Activated naive CD8-positive, alpha-beta T cell (primary cell): Measurements from ENCODE around the gene MMD.
A peak's percentile ranks its signal among the peaks of the same experiment; 100 is the strongest.
"Not testable (repeated sequence)": the region's sequence is repeated elsewhere in the genome, so short reads cannot be mapped to it uniquely, and the experiment has no call there.

Experiments
- H3K27ac Mint-ChIP-seq: one replicate; pipeline ENCODE4 v1.8.0; 2021; ENCODE audit warnings: mixed read lengths
- H3K27me3 Mint-ChIP-seq: one replicate; pipeline ENCODE4 v1.8.0; 2021; ENCODE audit warnings: mixed read lengths
- H3K36me3 Mint-ChIP-seq: one replicate; pipeline ENCODE4 v1.8.0; 2021; ENCODE audit warnings: mixed read lengths
- H3K4me1 Mint-ChIP-seq: one replicate; pipeline ENCODE4 v1.8.0; 2021; ENCODE audit warnings: low read depth, mixed read lengths
- H3K4me3 Mint-ChIP-seq: one replicate; pipeline ENCODE4 v1.8.0; 2021; ENCODE audit warnings: mild to moderate bottlenecking, mixed read lengths
- H3K9me3 Mint-ChIP-seq: one replicate; pipeline ENCODE4 v1.8.0; 2021; ENCODE audit warnings: low read depth, mixed read lengths

MMD gene

DNA sequence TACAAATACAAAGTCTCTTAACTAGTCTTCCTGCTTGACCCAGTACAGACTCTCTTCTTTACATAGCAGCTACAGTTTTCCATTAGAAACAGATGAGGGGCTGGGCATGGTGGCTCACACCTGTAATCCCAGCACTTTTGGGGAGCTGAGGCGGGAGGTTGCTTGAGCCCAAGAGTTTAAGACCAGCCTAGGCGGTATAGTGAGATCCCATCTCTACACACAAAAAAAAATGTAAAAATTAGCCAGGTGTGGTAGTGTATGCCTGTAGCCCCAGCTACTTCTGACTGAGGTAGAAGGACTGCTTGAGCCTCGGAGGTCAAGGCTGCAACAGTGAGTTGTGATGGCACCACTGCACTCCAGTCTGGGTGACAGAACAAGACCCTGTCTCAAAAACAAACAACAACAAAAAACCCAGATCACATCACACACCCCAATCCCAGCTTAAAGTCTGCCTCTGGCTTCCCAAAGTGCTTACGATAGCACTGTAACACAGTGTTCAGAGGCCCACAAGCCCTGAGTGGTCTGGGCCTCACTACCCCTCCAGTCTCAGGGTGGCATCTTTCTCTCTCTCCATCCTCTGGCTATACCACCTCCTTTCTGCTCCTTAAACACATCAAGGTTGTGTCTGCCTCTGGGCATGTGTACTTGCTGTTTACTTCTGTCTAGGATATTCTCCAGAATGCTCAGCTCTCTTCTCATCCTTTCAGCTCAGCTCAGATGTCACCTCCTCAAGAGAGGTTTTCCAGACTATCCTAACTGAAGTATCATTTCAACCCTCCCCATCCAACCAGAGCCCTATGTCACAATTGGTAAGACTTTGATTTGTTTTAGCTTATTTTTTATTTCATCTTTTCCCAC lies 4.0 kb downstream of the MMD start:
- peaks cover 6% of the 10 kb centered on the region for H3K36me3 Mint-ChIP-seq
- H3K4me3 Mint-ChIP-seq: no peak overlapping the region
- H3K4me1 Mint-ChIP-seq: peaks cover 65% of the 10 kb centered on the region
- H3K9me3 Mint-ChIP-seq: peaks cover 3% of the 10 kb centered on the region
- H3K27ac Mint-ChIP-seq: peak overlapping the region; percentile 19
- H3K27me3 Mint-ChIP-seq: no peaks in the 10 kb centered on the region

DNA sequence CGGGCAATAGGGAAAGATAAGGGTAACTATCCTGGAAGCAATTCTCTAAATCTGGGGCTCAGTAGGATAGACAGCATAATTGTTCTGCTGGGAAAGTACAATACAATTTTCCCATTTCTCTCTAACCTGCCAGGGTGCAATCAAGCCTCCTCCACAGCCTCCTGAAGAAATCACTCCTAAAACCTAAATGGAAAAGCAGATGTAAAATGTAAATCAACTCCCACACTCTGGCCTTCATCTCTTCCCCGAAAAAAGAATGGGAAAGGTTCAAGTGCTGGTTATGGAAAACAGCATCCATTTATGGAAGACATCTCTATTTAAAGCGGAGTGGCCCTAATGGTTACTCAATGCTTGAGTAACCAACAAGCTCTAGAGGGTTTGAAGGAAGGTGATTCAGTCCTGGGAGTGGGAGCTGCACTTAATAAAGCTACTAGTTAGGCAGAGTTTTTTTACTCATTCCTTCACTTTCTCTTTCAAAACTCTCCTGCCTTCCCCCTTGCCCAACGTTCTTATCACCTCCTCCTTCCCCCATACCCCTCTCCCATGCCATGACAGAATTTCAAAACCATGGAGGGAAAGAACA lies 5.1 kb downstream of the MMD start:
- Mint-ChIP-seq H3K27me3 (no peaks in the 10 kb centered on the region), H3K4me3 (no peak overlapping the region), H3K9me3 (peaks cover 3% of the 10 kb centered on the region), H3K27ac (peak overlapping the region; percentile 54), H3K4me1 (peaks cover 62% of the 10 kb centered on the region), H3K36me3 (peaks cover 8% of the 10 kb centered on the region)

DNA sequence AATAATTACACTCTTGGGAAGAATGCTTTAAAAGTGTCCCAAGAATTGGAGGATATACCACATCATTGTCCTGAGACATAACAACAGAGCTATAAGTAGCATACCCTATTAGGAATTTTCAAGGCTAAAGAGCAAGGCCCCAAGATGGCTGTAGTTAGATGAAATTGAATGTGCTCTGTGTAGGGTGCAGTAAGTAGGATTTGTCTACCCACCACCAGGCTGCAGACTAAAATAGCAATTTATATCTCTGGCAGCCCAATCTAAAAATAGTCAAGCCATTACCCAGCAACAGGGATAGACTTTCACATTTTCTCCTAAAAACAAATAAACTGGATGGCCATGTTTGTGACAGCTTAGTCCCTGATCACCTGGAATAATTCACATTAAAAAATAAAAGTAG lies 5.6 kb downstream of the MMD start:
- Mint-ChIP-seq H3K27me3 (no peaks in the 10 kb centered on the region), H3K9me3 (peaks cover 3% of the 10 kb centered on the region), H3K36me3 (peaks cover 11% of the 10 kb centered on the region), H3K27ac (no peak overlapping the region), H3K4me1 (peaks cover 62% of the 10 kb centered on the region), H3K4me3 (no peak overlapping the region)

DNA sequence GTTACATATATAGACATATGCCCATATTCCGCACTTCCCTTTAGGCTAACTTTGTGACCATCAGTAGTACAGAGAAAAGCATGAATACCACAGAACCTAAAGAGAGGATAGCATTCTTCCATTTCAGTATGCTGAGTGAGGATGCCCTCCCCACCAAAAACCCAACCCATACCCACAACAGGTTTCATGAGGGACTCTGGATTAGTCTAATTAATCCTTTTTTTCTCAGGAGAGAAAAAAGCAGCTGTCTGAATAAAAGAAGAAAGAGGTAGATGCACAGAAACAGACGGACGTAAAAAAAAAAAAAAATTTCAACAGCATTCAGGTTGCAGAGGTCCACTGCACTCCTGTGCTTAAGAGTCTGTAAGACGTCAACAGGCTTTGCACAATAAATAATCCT lies 6.7 kb downstream of the MMD start:
- Mint-ChIP-seq H3K27me3 (no peaks in the 10 kb centered on the region), H3K4me1 (peaks cover 55% of the 10 kb centered on the region), H3K9me3 (peaks cover 3% of the 10 kb centered on the region), H3K4me3 (no peak overlapping the region), H3K27ac (peak overlapping the region; percentile 34), H3K36me3 (peaks cover 13% of the 10 kb centered on the region)

DNA sequence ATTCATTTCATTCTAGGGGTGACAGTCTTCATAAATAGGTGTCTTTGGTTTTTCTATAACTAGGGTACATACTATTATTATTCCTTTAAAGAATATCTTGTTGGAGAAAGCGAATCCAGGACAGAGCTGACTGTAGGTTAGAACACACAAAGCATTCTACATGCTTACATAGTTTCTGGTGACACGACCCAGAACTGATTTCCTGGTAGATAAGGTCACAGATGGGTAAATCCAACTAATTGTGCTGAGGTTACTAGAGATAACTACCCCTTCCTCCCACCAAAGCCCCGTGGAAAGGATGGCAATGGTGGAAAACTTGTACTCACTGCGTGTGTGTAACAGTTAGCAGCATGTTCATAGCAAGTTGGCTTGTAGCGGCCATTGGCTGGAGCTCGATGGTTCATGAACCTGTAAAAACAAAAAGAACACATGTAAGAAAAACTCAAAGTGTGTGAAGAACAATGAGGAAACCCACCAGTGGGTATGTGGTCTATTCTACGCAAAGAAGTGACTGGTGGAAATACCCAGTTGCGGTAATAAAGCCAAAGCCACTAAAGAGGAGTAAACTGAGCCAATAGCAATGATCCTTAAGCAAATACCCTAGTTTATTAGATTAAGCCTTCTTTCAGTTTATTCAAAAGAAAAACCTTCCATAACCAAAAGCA lies 7.7 kb downstream of the MMD start:
- Mint-ChIP-seq H3K4me3 (peak overlapping the region; percentile 33), H3K27me3 (no peaks in the 10 kb centered on the region), H3K4me1 (peaks cover 45% of the 10 kb centered on the region), H3K9me3 (peaks cover 3% of the 10 kb centered on the region), H3K27ac (peak overlapping the region; percentile 50), H3K36me3 (peaks cover 10% of the 10 kb centered on the region)

DNA sequence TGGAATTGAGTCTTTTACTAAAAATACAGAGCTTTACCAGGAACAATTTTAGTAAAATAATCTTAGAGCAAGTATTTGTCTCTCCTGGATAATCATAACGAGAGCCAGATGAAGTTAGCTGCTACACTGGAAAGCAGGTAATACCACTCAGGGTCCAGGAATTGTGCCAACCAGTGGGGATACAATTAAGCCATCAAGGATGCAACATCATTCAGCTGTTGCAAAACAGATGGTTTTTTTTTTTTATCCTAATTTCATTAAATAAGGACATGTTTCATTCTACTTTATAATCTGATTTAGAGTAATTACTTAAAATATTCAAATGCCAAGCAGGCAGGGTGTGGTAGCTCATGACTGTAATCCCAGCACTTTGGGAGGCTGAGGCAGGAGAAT lies 10.2 kb downstream of the MMD start:
- Mint-ChIP-seq H3K9me3 (no peaks in the 10 kb centered on the region), H3K4me3 (no peak overlapping the region)

DNA sequence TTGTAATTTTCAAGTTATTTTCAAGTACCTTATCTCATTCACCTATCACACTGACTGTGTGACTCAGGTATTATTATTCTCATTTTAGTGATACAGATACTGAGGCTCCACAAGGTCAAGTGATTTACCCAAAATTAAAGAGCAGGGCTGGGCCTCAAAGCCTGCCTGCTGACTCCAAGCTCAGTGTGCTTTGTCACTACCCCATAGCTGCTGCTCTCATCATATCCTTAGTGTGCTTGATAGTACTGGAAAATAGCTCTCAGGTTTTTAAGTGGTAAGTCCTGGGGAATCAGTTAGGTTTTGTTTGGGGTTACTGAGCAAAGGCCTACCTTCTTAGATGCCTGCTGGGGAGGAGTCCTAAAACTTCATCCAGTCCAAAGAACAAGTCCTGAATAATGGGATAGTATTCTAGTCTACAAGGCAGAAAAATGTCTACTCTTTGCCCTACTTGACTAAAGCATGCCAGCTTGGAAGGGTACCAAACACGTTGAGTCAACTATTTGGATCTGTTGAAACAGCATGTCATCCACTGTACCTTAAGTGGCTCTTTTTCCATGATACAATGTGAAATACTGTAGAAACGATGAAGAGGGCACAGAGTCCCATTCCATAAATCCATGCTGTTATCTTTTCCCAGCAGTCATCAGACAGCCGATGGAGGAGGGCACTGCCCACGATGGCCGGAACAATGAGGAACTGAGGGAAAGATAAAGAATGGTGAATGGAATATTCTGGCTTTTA lies 10.7 kb downstream of the MMD start:
- no peak overlapping the region for H3K27ac Mint-ChIP-seq
- no peaks in the 10 kb centered on the region for H3K27me3 Mint-ChIP-seq
- H3K9me3 Mint-ChIP-seq: no peaks in the 10 kb centered on the region
- H3K4me1 Mint-ChIP-seq: peaks cover 22% of the 10 kb centered on the region
- H3K4me3 Mint-ChIP-seq: no peak overlapping the region
- H3K36me3 Mint-ChIP-seq: peaks cover 14% of the 10 kb centered on the region

More for the DNA sequence above, 10.2 kb downstream of the MMD start:
- Mint-ChIP-seq H3K36me3 (peaks cover 14% of the 10 kb centered on the region), H3K4me1 (peaks cover 23% of the 10 kb centered on the region), H3K27me3 (no peaks in the 10 kb centered on the region), H3K27ac (no peak overlapping the region)

DNA sequence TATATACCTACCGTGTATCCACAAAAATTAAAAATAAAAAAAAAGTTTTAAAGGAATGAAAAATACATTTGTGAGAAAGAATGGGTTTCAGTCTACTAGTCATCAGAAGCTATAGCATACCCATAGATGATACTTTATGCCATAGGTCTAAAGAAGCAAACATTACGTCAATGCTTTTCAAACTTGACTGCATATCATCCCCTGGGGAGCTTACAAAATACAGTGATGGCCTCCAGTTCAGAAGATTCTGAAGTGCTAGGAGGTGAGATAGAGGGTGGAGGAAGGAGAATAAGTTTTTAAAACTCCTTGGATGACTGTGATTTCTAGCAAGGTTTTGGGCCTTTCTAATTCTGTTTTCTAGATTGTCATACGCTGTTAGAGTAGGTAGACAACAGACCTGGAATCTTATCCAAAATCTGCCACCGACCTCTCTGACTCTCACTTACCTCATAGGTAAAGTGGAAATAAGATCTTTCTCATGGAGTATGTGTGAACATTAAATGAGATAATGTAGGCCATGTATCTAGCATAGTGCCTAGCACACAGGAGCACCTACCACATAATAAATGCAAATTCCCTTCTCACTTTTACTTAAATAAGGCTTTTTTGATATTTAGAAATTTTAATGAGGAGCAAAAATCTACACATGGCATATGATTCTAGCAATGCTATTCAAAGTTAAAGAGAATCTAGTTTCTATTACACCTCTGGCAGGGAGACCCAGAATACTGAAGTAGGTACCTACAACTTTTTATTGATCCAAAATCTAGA lies 12.4 kb downstream of the MMD start:
- Mint-ChIP-seq H3K4me3 (no peak overlapping the region), H3K27ac (no peak overlapping the region), H3K4me1 (peaks cover 10% of the 10 kb centered on the region), H3K27me3 (no peaks in the 10 kb centered on the region), H3K9me3 (no peaks in the 10 kb centered on the region), H3K36me3 (peaks cover 19% of the 10 kb centered on the region)

DNA sequence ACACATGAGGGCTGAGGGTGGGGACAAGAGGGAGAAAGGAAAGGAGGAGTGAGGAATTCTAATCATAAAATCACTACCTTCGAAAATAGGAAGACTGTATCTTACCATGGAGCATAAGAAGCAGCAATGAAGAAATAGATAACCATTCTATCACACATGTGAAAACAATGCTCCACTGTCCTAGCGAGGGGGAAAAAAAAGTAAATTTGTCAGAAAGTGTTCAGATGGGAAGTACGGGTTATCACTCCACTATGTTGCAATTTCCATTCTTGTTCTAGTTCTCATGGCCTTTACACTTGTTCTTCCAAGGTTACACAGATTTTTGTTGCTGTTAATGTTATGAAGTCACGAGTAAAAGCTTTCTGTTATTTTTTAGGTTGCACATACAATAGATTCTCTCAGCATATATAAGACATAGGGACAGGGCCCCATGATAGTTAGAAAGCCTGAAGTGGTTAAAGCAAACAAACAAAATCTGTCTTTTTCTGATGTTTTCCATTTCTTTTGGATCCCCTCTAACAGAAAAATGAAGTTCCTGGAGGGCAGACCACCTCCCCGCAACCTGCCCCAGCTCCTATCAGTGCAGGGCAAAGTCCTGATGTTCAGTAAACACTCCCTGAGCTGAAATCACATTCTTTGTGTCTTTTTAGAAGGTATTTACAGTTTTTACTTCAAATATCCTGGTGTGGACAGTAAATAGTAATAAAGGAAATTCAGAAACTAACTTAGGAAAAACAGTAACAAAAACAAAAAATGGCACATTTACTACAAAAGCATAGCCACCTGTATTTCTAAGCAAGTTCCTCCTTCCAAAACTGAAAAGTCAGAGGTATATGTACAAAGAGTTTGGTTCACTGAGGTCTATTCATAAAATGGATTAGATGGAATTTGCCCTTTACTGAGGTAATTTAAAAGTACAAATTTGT lies 13.7 kb downstream of the MMD start:
- Mint-ChIP-seq H3K4me1 (peaks cover 1% of the 10 kb centered on the region), H3K4me3 (no peak overlapping the region), H3K27ac (no peak overlapping the region), H3K27me3 (no peaks in the 10 kb centered on the region), H3K36me3 (peaks cover 22% of the 10 kb centered on the region), H3K9me3 (no peaks in the 10 kb centered on the region)

DNA sequence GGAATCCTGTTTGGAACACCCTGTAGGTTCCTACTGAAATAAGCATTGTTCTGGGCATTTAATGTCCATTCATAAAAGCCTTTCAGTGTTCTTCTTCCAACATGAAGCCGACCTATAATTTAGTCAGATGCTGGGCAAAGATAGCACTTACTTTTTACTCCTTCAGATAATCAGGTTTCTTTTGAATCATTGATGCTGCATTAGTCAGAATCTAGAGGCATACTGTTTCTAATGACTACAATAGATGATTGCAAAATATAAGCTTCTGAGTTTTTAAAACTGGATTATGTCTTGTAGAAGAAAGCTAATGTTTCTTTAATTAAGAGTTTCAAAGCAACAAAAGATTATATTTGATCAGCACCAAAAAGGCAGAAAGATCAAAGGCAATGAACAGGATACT lies 16.0 kb downstream of the MMD start:
- H3K27me3 Mint-ChIP-seq: no peaks in the 10 kb centered on the region
- H3K4me1 Mint-ChIP-seq: peaks cover 1% of the 10 kb centered on the region
- no peak overlapping the region for H3K27ac Mint-ChIP-seq
- H3K4me3 Mint-ChIP-seq: no peak overlapping the region
- no peaks in the 10 kb centered on the region for H3K9me3 Mint-ChIP-seq
- peaks cover 19% of the 10 kb centered on the region for H3K36me3 Mint-ChIP-seq

DNA sequence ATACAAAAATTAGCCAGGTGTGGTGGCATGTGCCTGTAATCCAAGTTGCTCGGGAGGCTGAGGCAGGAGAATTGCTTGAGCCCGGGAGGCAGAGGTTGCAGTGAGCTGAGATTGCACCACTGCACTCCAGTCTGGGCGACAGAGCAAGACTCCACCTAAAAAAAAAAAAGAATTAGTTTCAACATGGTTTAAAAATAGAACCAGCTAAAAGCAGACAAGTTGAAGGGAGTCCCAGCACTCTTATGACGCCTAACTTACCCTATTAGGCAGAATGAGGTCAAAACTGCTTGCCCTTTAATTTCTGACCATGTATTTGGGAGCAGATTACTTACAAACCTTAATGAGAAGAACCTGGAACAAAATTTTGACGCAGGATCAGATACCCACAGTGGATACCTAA lies 17.4 kb downstream of the MMD start:
- not testable (repeated sequence) for H3K9me3 Mint-ChIP-seq, H3K4me1 Mint-ChIP-seq, H3K27ac Mint-ChIP-seq, H3K4me3 Mint-ChIP-seq, H3K27me3 Mint-ChIP-seq
- peaks cover 17% of the 10 kb centered on the region for H3K36me3 Mint-ChIP-seq

DNA sequence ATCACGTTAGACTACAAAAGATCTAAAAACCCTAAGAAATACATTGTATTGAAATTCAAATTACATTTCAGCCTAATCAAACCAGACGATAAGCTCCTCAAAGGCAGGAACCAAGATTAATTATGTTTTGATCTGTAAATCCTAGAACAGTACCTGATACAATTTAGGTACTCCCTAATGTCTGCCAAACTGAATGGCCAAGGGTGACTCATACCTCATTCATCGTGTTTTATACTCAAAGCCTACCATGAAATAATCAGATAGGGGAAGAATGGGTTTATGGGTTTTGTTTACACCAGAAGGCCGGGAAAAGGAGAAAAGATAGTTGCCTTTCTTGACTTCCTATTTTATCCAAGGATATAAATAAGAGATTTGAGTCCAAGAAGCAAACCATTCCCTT lies 19.3 kb downstream of the MMD start:
- Mint-ChIP-seq H3K4me1 (peaks cover under 1% of the 10 kb centered on the region), H3K9me3 (no peaks in the 10 kb centered on the region), H3K36me3 (peaks cover 19% of the 10 kb centered on the region), H3K4me3 (no peak overlapping the region), H3K27me3 (no peaks in the 10 kb centered on the region), H3K27ac (no peak overlapping the region)

DNA sequence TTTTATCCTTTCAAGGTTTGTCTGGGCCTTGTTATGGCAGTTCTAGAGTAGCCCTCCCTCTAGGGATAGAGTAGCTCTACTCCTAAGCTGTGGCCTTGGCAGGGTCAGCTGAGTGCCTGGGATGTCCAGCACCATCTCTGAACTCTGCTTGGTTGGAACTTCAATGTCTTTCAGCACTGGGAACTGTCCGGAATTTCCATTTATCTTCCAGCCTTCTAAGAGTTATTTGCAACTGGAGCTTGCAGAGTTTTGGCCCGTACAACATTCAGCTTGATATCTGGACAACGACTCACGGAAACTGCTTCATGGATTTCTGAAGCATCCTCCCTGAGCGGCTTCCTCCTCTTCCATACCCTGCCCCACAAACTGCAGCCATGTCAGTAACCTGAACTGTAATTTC lies 22.9 kb downstream of the MMD start:
- no peaks in the 10 kb centered on the region for H3K27me3 Mint-ChIP-seq
- H3K9me3 Mint-ChIP-seq: no peaks in the 10 kb centered on the region
- H3K27ac Mint-ChIP-seq: no peak overlapping the region
- H3K4me1 Mint-ChIP-seq: no peaks in the 10 kb centered on the region
- peaks cover 13% of the 10 kb centered on the region for H3K36me3 Mint-ChIP-seq
- H3K4me3 Mint-ChIP-seq: no peak overlapping the region
